Caco-2 (cell line): Measurements from ENCODE around the gene S100A16. TPM values are rescaled to one million over a fixed set of nuclear protein-coding genes. Genes with fewer than 3 reads are reported as not detected.

Experiments
- BruUV-seq: library from RNA; stranded (reverse); fragments of 400-500 nt; replicated peaks from 2 replicates; lab custom pipeline; 2021; lab: Mats Ljungman, UMichigan
- CTCF ChIA-PET: fragments of 300-600 bp; sonication (Branson Sonifier 250); formaldehyde crosslinking; loops from one replicate; lab custom pipeline; 2022; ENCODE audit warnings: antibody characterized with exemption; lab: Charles Lee
- POLR2A ChIA-PET: fragments of 300-600 bp; sonication (Branson Sonifier 250); formaldehyde crosslinking; loops from one replicate; lab custom pipeline; 2022; ENCODE audit warnings: antibody characterized with exemption; lab: Charles Lee
- DNase-seq, 2 experiments: peaks; one replicate each; pipeline versions ENCODE4 v3.0.0 to v3.0.0-alpha.2; 2020 to 2022
- H3K27me3 ChIP-seq: replicated peaks from 2 replicates; pipeline ENCODE4 v1.6.0; 2011; ENCODE audit warnings: low read length; ENCODE audit not compliant: control insufficient read depth, insufficient read depth
- H3K36me3 ChIP-seq: 2 replicates; pipeline ENCODE4 v1.5.1; 2011; ENCODE audit warnings: low read length; ENCODE audit not compliant: control insufficient read depth, insufficient read depth
- H3K4me1 ChIP-seq: fragments of 250-450 bp; sonication (Bioruptor Pico); 2 replicates; pipeline ENCODE4 v1.5.1; 2020; ENCODE audit warnings: mild to moderate bottlenecking
- H3K4me3 ChIP-seq: 2 replicates; pipeline ENCODE4 v1.5.1; 2011; ENCODE audit warnings: low read depth, mild to moderate bottlenecking, control low read depth, low read length
- H3K9me3 ChIP-seq: fragments of 250-450 bp; sonication (Bioruptor Pico); 2 replicates; pipeline ENCODE4 v1.5.1; 2020; ENCODE audit warnings: mild to moderate bottlenecking, moderate library complexity
- H3K27ac Mint-ChIP-seq: one replicate; pipeline ENCODE4 v1.8.0; 2022; ENCODE audit warnings: mixed read lengths; ENCODE audit not compliant: unreplicated experiment
- H3K27me3 Mint-ChIP-seq: one replicate; pipeline ENCODE4 v1.8.0; 2022; ENCODE audit warnings: mixed read lengths; ENCODE audit not compliant: insufficient read depth, unreplicated experiment
- H3K36me3 Mint-ChIP-seq: one replicate; pipeline ENCODE4 v1.8.0; 2022; ENCODE audit warnings: mild to moderate bottlenecking, mixed read lengths; ENCODE audit not compliant: insufficient read depth, unreplicated experiment
- H3K4me1 Mint-ChIP-seq: one replicate; pipeline ENCODE4 v1.8.0; 2022; ENCODE audit warnings: low read depth, mixed read lengths; ENCODE audit not compliant: unreplicated experiment
- H3K4me3 Mint-ChIP-seq: one replicate; pipeline ENCODE4 v1.8.0; 2022; ENCODE audit warnings: mild to moderate bottlenecking, moderate library complexity, mixed read lengths; ENCODE audit not compliant: unreplicated experiment
- H3K9me3 Mint-ChIP-seq: one replicate; pipeline ENCODE4 v1.8.0; 2022; ENCODE audit warnings: mixed read lengths; ENCODE audit not compliant: unreplicated experiment
- intact Hi-C: fragments of 100-400 bp; cut with micrococcal nuclease; formaldehyde crosslinking; loops from one replicate; pipeline ENCODE4 v1.10.0; 2022; ENCODE audit not compliant: unreplicated experiment
- total RNA-seq: library from RNA; stranded (reverse); gene quantifications from 2 replicates; pipeline ENCODE4 v1.2.3, GENCODE V29; 2022
- TF ChIP-seq, protein P1 (sequence below), 2 experiments: fragments of 200-600 bp in 1 of 2; IDR thresholded peaks; 1 replicate in 1 of 2; 2 replicates in 1 of 2; pipeline versions ENCODE4 v1.5.1 to v1.8.0; 2011 to 2022; ENCODE audit warnings: antibody characterized with exemption in 1 of 2, control low read depth in 1 of 2, inconsistent platforms in 1 of 2, low read depth in 1 of 2, low read length in 1 of 2, mild to moderate bottlenecking in 1 of 2, moderate library complexity in 1 of 2; ENCODE audit not compliant: insufficient read depth in 1 of 2, severe bottlenecking in 1 of 2, unreplicated experiment in 1 of 2

Gene S100A16
- total RNA-seq, 1 experiment from 2014 or later, result 243 TPM

DNA sequence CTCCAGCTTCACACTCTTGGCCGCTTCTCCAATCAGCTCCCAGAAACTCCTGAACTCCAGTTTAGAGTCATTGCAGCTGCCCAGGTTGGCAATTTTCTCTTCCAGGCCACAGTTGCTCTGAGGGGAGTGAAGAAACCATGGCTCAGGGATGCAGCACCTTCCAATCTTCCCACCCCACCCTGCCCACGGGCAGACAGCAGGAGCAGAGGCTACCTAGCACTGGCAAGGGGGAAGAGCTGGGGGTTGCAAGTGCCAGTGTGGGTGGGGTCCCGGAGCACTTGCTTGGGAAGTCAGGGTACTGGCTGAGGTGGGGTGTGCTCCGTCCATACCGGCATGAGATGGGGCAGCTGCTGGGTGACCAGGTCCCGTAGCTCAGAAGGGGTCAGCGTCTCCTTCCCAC lies 2.0 kb upstream of the S100A16 start:
- no peak for DNase-seq
- Mint-ChIP-seq H3K4me1 (peaks cover 45% of the 10 kb centered on the region), H3K36me3 (peaks cover 83% of the 10 kb centered on the region), H3K27ac (peak overlapping the region; percentile 56), H3K27me3 (no peaks in the 10 kb centered on the region), H3K9me3 (no peaks in the 10 kb centered on the region), H3K4me3 (peak overlapping the region; percentile 74)
- no TSS peak for BruUV-seq
- Histone ChIP-seq H3K4me1 (peaks cover 43% of the 10 kb centered on the region), H3K36me3 (peaks cover 3% of the 10 kb centered on the region; the same call in 1 of the 2 replicates), H3K27me3 (no peaks in the 10 kb centered on the region), H3K4me3 (peak overlapping the region; percentile 42), H3K9me3 (no peaks in the 10 kb centered on the region)
- TF ChIP-seq, protein P1, sequence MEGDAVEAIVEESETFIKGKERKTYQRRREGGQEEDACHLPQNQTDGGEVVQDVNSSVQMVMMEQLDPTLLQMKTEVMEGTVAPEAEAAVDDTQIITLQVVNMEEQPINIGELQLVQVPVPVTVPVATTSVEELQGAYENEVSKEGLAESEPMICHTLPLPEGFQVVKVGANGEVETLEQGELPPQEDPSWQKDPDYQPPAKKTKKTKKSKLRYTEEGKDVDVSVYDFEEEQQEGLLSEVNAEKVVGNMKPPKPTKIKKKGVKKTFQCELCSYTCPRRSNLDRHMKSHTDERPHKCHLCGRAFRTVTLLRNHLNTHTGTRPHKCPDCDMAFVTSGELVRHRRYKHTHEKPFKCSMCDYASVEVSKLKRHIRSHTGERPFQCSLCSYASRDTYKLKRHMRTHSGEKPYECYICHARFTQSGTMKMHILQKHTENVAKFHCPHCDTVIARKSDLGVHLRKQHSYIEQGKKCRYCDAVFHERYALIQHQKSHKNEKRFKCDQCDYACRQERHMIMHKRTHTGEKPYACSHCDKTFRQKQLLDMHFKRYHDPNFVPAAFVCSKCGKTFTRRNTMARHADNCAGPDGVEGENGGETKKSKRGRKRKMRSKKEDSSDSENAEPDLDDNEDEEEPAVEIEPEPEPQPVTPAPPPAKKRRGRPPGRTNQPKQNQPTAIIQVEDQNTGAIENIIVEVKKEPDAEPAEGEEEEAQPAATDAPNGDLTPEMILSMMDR (IDR thresholded peaks at IDR 0.05; ENCODE audit: insufficient read depth in 1 of 2, low read depth in 1 of 2, low read length in 1 of 2, severe bottlenecking in 1 of 2, unreplicated experiment in 1 of 2), result no peak
- CTCF ChIA-PET, result interaction anchor here (0.7 to 3.6 kb wide), 6 partner anchors 12 to 104 kb away, joined by 3 to 41 read pairs (median 4); partner anchors contain the start of genes CHTOP and S100A13
- intact Hi-C loops, result no loop called here
- POLR2A ChIA-PET, result interaction anchor here (0.8 to 3.6 kb wide), 5 partner anchors 12 to 37 kb away, joined by 3 to 40 read pairs (median 25); partner anchors contain the start of genes CHTOP and S100A13

DNA sequence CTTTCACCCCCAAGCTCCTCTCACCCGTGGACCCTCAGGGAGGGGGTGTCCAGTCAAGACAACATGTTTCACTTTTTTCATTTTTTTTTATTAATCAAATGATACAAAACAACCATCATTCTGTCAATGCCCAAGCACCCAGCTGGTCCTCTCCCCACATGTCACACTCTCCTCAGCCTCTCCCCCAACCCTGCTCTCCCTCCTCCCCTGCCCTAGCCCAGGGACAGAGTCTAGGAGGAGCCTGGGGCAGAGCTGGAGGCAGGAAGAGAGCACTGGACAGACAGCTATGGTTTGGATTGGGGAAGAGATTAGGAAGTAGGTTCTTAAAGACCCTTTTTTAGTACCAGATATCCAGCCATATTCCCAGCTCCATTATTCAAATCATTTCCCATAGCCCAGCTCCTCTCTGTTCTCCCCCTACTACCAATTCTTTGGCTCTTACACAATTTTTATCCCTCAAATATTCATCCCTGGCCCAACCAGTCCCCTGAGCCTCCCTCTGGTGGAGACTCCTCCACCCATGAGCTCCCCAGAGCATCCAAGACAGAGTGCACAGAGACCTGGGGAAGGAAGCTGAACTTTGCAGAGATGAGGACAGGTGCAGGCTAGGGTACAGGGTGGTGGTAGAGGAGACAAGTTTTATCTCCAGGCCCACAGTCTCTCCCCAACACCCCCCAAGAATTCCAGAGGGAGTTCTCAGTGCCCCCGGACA lies 1.4 kb upstream of the S100A16 start:
- Mint-ChIP-seq H3K4me1 (peaks cover 51% of the 10 kb centered on the region), H3K9me3 (no peaks in the 10 kb centered on the region), H3K4me3 (peak overlapping the region; percentile 74), H3K27me3 (no peaks in the 10 kb centered on the region), H3K36me3 (peaks cover 83% of the 10 kb centered on the region), H3K27ac (peak overlapping the region; percentile 56)
- peaks cover 3% of the 10 kb centered on the region; the same call in 1 of the 2 replicates for H3K36me3 ChIP-seq
- intact Hi-C loops, result no loop called here
- no peaks in the 10 kb centered on the region for H3K9me3 ChIP-seq
- H3K27me3 ChIP-seq, result no peaks in the 10 kb centered on the region
- ChIA-PET POLR2A (interaction anchor here (0.8 to 3.4 kb wide), 4 partner anchors 13 to 28 kb away, joined by 3 to 40 read pairs (median 16); partner anchors contain the start of genes CHTOP and S100A13), CTCF (interaction anchor here (0.7 to 3.6 kb wide), 8 partner anchors 13 to 104 kb away, joined by 3 to 41 read pairs (median 4); partner anchors contain the start of genes CHTOP and S100A13)
- TF ChIP-seq, protein P1 (IDR thresholded peaks at IDR 0.05; ENCODE audit: insufficient read depth in 1 of 2, low read depth in 1 of 2, low read length in 1 of 2, severe bottlenecking in 1 of 2, unreplicated experiment in 1 of 2), result no peak
- H3K4me3 ChIP-seq, result peak overlapping the region; percentile 42; the same call in 1 of the 2 replicates
- no peak for DNase-seq
- BruUV-seq, result TSS peak; percentile 78
- peaks cover 49% of the 10 kb centered on the region for H3K4me1 ChIP-seq

DNA sequence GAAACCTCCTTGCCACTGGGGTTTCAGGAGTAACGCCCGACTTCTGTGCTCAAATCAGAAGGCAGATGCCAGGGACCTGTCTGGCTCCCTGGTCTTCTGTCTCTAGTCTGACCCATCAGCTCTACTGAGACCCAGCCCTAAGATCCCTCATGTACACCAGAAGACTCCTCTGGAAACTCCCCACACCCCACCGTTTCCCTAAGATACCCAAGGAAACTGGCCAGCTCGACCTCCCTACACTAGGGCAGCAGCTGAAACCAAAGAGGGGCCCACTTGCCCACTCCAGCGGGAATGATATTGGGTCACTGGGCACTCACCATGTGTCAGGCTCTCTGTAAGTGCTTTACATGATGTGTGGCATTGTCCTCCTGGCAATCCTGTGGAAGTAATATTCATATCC lies 469 bp upstream of the S100A16 start:
- H3K4me1 ChIP-seq, result peaks cover 58% of the 10 kb centered on the region
- peak overlapping the region; percentile 73 for H3K4me3 ChIP-seq
- ChIA-PET CTCF (interaction anchor here (1.3 to 3.6 kb wide), 6 partner anchors 14 to 102 kb away, joined by 6 to 41 read pairs (median 10); partner anchors contain the start of genes CHTOP and S100A13), POLR2A (interaction anchor here (1.0 to 3.4 kb wide), 7 partner anchors 9 to 88 kb away, joined by 3 to 40 read pairs (median 6); partner anchors contain the start of genes CHTOP and S100A13)
- no peak for DNase-seq
- no peaks in the 10 kb centered on the region for H3K9me3 ChIP-seq
- peak overlapping the region; percentile 56 for H3K27ac Mint-ChIP-seq
- peaks cover 3% of the 10 kb centered on the region; the same call in 1 of the 2 replicates for H3K36me3 ChIP-seq
- TF ChIP-seq, protein P1 (IDR thresholded peaks at IDR 0.05; ENCODE audit: insufficient read depth in 1 of 2, low read depth in 1 of 2, low read length in 1 of 2, severe bottlenecking in 1 of 2, unreplicated experiment in 1 of 2), result no peak
- no peaks in the 10 kb centered on the region for H3K9me3 Mint-ChIP-seq
- H3K4me1 Mint-ChIP-seq, result peaks cover 60% of the 10 kb centered on the region
- intact Hi-C loops, result loop anchor here (2.0 kb wide), 2 partner anchors 13 to 15 kb away; partner anchors contain the start of gene S100A13
- H3K36me3 Mint-ChIP-seq, result peaks cover 83% of the 10 kb centered on the region
- BruUV-seq, result TSS peak; percentile 29
- no peaks in the 10 kb centered on the region for H3K27me3 ChIP-seq
- H3K27me3 Mint-ChIP-seq, result no peaks in the 10 kb centered on the region
- peak overlapping the region; percentile 74 for H3K4me3 Mint-ChIP-seq
